Left renal cortex interstitium (tissue), 4 donors: ENCODE measurements around the gene COL4A2. TPM values are rescaled to one million over a fixed set of nuclear protein-coding genes. Genes with fewer than 3 reads are reported as not detected.
A peak's percentile ranks its signal among the peaks of the same experiment; 100 is the strongest.

Experiments
- DNase-seq, 4 donors: peaks; one replicate each; pipeline ENCODE4 v3.0.0-alpha.2; 2013; ENCODE audit warnings: low read depth in 4 of 4, low spot score in 2 of 4, missing footprints in 1 of 4
- polyA plus RNA-seq, 4 donors: library from polyadenylated mRNA; unstranded; fragments of 120-200 nt; gene quantifications; one replicate each; pipeline ENCODE4 v1.2.1, GENCODE V29; 2013; ENCODE audit not compliant: insufficient read length in 4 of 4

COL4A2 gene
- polyA plus RNA-seq, 4 donors: 413 to 571 (median 494) TPM

GRCh38 chr13:110351636-110352420 lies 44.7 kb downstream of the COL4A2 start:
- DNase-seq: no peak

- no peak for DNase-seq
Observed at GRCh38 chr13:110352735-110353134, 45.7 kb downstream of the COL4A2 start.

- no peak for DNase-seq
Observed at GRCh38 chr13:110353339-110353977, 46.4 kb downstream of the COL4A2 start.

- DNase-seq: no peak
Observed at GRCh38 chr13:110354123-110354627, 47.1 kb downstream of the COL4A2 start.

GRCh38 chr13:110354715-110355473 lies 47.8 kb downstream of the COL4A2 start:
- DNase-seq: no peak

GRCh38 chr13:110356362-110356761 lies 49.3 kb downstream of the COL4A2 start:
- no peak for DNase-seq

- DNase-seq: no peak
Observed at GRCh38 chr13:110358381-110358780, 51.3 kb downstream of the COL4A2 start.

- DNase-seq: no peak
Observed at GRCh38 chr13:110359840-110360301, 52.8 kb downstream of the COL4A2 start.

- DNase-seq: no peak
Observed at GRCh38 chr13:110360598-110360997, 53.5 kb downstream of the COL4A2 start.

GRCh38 chr13:110361365-110361911 lies 54.4 kb downstream of the COL4A2 start:
- no peak for DNase-seq

- no peak for DNase-seq
Observed at GRCh38 chr13:110363010-110363409, 55.9 kb downstream of the COL4A2 start.

GRCh38 chr13:110364081-110364480 lies 57.0 kb downstream of the COL4A2 start:
- no peak for DNase-seq

- DNase-seq: no peak
Observed at GRCh38 chr13:110365876-110366275, 58.8 kb downstream of the COL4A2 start.

- no peak for DNase-seq
Observed at GRCh38 chr13:110366733-110367132, 59.6 kb downstream of the COL4A2 start.

GRCh38 chr13:110367620-110368019 lies 60.5 kb downstream of the COL4A2 start:
- no peak for DNase-seq

GRCh38 chr13:110368408-110368807 lies 61.3 kb downstream of the COL4A2 start:
- no peak for DNase-seq

- no peak for DNase-seq
Observed at GRCh38 chr13:110369400-110369799, 62.3 kb downstream of the COL4A2 start.

- peak in 1 of 4 donors; percentile 49 for DNase-seq
Observed at GRCh38 chr13:110371550-110372465, 64.7 kb downstream of the COL4A2 start.

GRCh38 chr13:110372676-110373075 lies 65.6 kb downstream of the COL4A2 start:
- no peak for DNase-seq

- DNase-seq: no peak
Observed at GRCh38 chr13:110373617-110374016, 66.5 kb downstream of the COL4A2 start.
